ENCODE results near the gene PCDHGB3. TPM values are rescaled to one million over a fixed set of nuclear protein-coding genes. Genes with fewer than 3 reads are reported as not detected.

The PCDHGB3 gene
- total RNA-seq, 1 experiment from 2014 or later = 1.6 TPM

DNA sequence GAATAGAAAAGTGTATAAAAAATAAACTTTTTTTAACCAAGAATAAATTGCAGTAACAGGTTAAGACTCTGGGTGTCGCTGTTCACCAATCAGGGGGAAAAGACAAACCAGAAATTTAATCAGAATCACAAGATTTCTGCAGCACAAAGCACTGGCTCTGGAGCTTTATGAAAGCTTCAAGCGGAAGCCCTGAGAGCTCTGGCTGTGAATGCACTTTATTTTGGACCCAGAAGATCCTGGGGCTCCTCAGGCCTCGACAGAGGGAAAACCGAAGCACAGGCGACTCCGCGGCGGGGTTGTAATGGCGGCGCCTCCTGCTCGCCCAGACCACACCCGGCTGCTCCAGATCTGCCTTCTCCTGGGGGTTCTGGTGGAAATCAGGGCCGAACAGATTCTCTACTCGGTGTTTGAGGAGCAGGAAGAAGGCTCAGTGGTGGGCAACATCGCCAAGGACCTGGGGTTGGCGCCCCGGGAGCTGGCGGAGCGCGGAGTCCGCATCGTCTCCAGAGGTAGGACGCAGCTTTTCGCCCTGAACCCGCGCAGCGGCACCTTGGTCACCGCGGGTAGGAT is 15.1 kb upstream of the PCDHGB3 start, which contains the start of gene PCDHGA4:
Gene PCDHGA4 (plus strand): TSS at position 122 of the 570 bp plus-strand sequence. CDS start 87 bp downstream, at position 209.
- peaks cover 60 to 62% of the 10 kb centered on the region in 2 experiments for H3K9me3 Mint-ChIP-seq
- Histone ChIP-seq H3K14ac (ENCODE audit: insufficient read depth, low read length) (no peak within 1 kb of the TSS), H2AK5ac (ENCODE audit: insufficient read length, low read length) (no peak within 1 kb of the TSS), H3K4me1 (ENCODE audit: insufficient read depth, low read length) (no peaks in the 10 kb centered on the region), H3T11ph (ENCODE audit: low read length) (no peak within 1 kb of the TSS), H3K9ac (ENCODE audit: extremely low read depth, insufficient read length, low read length) (no peak within 1 kb of the TSS), H3K9me3 (ENCODE audit: control insufficient read depth, low read depth, low read length) (peaks cover 33% of the 10 kb centered on the region), H3K56ac (ENCODE audit: insufficient read length, low read depth, low read length) (no peak within 1 kb of the TSS), H3K23ac (ENCODE audit: insufficient read length, low read depth, low read length) (no peak within 1 kb of the TSS), H4K91ac (ENCODE audit: insufficient read length, low read depth, low read length) (no peak within 1 kb of the TSS), H3K23me2 (ENCODE audit: insufficient read length, low read depth, low read length, poor library complexity, severe bottlenecking) (peaks cover 3% of the 10 kb centered on the region), H3K4ac (ENCODE audit: low read depth, low read length) (no peak within 1 kb of the TSS), H2BK20ac (ENCODE audit: low read depth, low read length, poor library complexity, severe bottlenecking) (no peak within 1 kb of the TSS), H2BK5ac (ENCODE audit: insufficient read length, low read length) (no peak within 1 kb of the TSS), H3K27ac (ENCODE audit: insufficient read length, low read depth, low read length) (no peak within 1 kb of the TSS), H4K20me1 (ENCODE audit: control insufficient read depth, insufficient read depth, insufficient read length) (no peaks in the 10 kb centered on the region), H4K8ac (replicated peaks; ENCODE audit: insufficient read length, low read depth, low read length) (no peak within 1 kb of the TSS), H4K5ac (ENCODE audit: insufficient read length, low read depth, low read length) (no peak within 1 kb of the TSS), H3K79me2 (ENCODE audit: insufficient read depth, low read length) (no peaks in the 10 kb centered on the region), H3K79me1 (ENCODE audit: insufficient read depth, low read depth, low read length, poor library complexity, severe bottlenecking) (no peaks in the 10 kb centered on the region), H2BK15ac (ENCODE audit: low read depth, low read length) (no peak within 1 kb of the TSS), H3K4me2 (ENCODE audit: insufficient read depth, insufficient read length, low read length) (no peak within 1 kb of the TSS), H2BK120ac (ENCODE audit: low read depth, low read length, poor library complexity, severe bottlenecking) (no peak within 1 kb of the TSS), H2BK12ac (ENCODE audit: insufficient read length, low read depth, low read length) (no peak within 1 kb of the TSS), H2AFZ (ENCODE audit: low read length) (no peak within 1 kb of the TSS), H3K27me3 (ENCODE audit: insufficient read depth, low read length) (no peaks in the 10 kb centered on the region), H3K18ac (ENCODE audit: insufficient read length, low read depth, low read length) (no peak within 1 kb of the TSS)
- no CpG with 5 or more reads among the region's 29 CpGs for WGBS (ENCODE audit: extremely low coverage, insufficient read length, low lambda C conversion rate)
- TF ChIP-seq, protein P1, sequence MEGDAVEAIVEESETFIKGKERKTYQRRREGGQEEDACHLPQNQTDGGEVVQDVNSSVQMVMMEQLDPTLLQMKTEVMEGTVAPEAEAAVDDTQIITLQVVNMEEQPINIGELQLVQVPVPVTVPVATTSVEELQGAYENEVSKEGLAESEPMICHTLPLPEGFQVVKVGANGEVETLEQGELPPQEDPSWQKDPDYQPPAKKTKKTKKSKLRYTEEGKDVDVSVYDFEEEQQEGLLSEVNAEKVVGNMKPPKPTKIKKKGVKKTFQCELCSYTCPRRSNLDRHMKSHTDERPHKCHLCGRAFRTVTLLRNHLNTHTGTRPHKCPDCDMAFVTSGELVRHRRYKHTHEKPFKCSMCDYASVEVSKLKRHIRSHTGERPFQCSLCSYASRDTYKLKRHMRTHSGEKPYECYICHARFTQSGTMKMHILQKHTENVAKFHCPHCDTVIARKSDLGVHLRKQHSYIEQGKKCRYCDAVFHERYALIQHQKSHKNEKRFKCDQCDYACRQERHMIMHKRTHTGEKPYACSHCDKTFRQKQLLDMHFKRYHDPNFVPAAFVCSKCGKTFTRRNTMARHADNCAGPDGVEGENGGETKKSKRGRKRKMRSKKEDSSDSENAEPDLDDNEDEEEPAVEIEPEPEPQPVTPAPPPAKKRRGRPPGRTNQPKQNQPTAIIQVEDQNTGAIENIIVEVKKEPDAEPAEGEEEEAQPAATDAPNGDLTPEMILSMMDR (conservative IDR thresholded peaks at IDR 0.05) = peak; percentile 64
- peaks cover 18 to 68% (median 50%) of the 10 kb centered on the region in 3 experiments for H3K36me3 Mint-ChIP-seq (ENCODE audit: insufficient read depth in 1 of 3, low read depth in 3 of 3)
- H3K27me3 Mint-ChIP-seq (ENCODE audit: low read depth) = peaks cover 2% of the 10 kb centered on the region
- H3K4me3 Mint-ChIP-seq = no peak within 1 kb of the TSS
- H3K27ac Mint-ChIP-seq = no peak within 1 kb of the TSS
- DNase-seq = no peak
- peaks cover 7% of the 10 kb centered on the region in 2 experiments for H3K4me1 Mint-ChIP-seq

Data from H9 (cell line).